ENCODE results near the gene SMIM34. TPM values are rescaled to one million over a fixed set of nuclear protein-coding genes. Genes with fewer than 3 reads are reported as not detected.
"Not testable (repeated sequence)": the region's sequence is repeated elsewhere in the genome, so short reads cannot be mapped to it uniquely, and the experiment has no call there.

Gene SMIM34
- total RNA-seq, 2 experiments from 2014 or later: not detected

DNA sequence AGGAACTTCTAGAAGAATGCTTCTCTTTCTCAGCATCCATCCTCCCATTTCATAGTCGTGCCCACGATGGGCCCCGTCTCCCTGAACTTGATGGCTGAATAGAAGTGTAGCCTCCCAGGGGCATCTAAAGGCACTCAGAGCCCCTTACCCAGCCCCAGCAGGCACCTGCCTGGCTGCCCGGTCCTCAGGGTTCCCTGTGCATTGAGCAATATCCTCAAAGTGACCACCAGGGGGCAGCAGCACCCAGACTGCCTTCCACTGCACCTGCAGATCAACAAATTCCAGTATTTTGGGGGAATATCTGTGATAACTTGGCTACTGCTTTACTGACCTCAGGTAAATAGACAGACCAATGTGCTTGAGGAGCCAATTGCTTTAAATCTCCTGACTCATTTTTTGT lies 19.7 kb upstream of the SMIM34 start:
- POLR2A ChIA-PET; H3K79me2 ChIP-seq (ENCODE audit: insufficient read depth, low read depth, low read length); H3K27ac ChIP-seq (ENCODE audit: low read depth, low read length, poor library complexity, severe bottlenecking); CTCF ChIA-PET (ENCODE audit: unreplicated experiment); H4K20me1 ChIP-seq (ENCODE audit: insufficient read depth, low read length); BruUV-seq (replicated peaks); DNase-seq (ENCODE audit: low spot score); H3K9me3 ChIP-seq (ENCODE audit: low read length); H3K4me2 ChIP-seq (ENCODE audit: low read length); intact Hi-C loops (cut with micrococcal nuclease; ENCODE audit: unreplicated experiment); H3K4me1 ChIP-seq (ENCODE audit: insufficient read depth, low read length, poor library complexity, severe bottlenecking); H2AFZ ChIP-seq (ENCODE audit: low read length); H3K9me2 ChIP-seq (ENCODE audit: insufficient read depth, low read length); H3K4me3 ChIP-seq (ENCODE audit: low read depth, low read length, poor library complexity, severe bottlenecking); H3K36me3 ChIP-seq (ENCODE audit: insufficient read depth, low read length): not testable (repeated sequence)

- intact Hi-C loops (cut with micrococcal nuclease; ENCODE audit: unreplicated experiment); H3K4me1 ChIP-seq (ENCODE audit: insufficient read depth, low read length, poor library complexity, severe bottlenecking); H2AFZ ChIP-seq (ENCODE audit: low read length); H3K4me3 ChIP-seq (ENCODE audit: low read depth, low read length, poor library complexity, severe bottlenecking); H3K79me2 ChIP-seq (ENCODE audit: insufficient read depth, low read depth, low read length); H3K9me3 ChIP-seq (ENCODE audit: low read length); H3K36me3 ChIP-seq (ENCODE audit: insufficient read depth, low read length); CTCF ChIA-PET (ENCODE audit: unreplicated experiment); H3K9me2 ChIP-seq (ENCODE audit: insufficient read depth, low read length); POLR2A ChIA-PET; BruUV-seq (replicated peaks); H3K27ac ChIP-seq (ENCODE audit: low read depth, low read length, poor library complexity, severe bottlenecking); H4K20me1 ChIP-seq (ENCODE audit: insufficient read depth, low read length); DNase-seq (ENCODE audit: low spot score); H3K4me2 ChIP-seq (ENCODE audit: low read length): not testable (repeated sequence)
Observed at GRCh38 chr21:34429710-34430109, 6.0 kb upstream of the SMIM34 start.

DNA sequence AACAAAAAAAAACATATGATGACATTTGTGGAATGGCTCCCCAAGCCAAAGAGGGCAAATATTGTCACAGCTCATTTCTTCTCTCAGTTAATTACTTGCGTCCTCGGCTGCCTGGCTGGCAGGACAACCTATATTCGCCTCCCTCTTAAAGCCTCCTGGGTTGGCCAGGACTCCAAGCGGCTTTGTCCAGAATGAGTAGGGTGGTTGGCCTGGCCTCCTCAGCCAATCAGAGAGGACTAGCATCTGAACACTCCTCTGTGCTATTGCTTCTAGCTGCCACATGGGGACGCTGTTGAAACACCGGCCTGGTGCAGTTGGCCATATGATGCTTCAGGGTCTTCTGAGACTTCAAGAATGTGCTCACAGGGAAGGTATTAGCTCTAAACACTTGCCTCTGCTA lies 4.7 kb upstream of the SMIM34 start:
- H4K20me1 ChIP-seq (ENCODE audit: insufficient read depth, low read length); intact Hi-C loops (cut with micrococcal nuclease; ENCODE audit: unreplicated experiment); H3K9me2 ChIP-seq (ENCODE audit: insufficient read depth, low read length); H3K4me2 ChIP-seq (ENCODE audit: low read length); H3K4me1 ChIP-seq (ENCODE audit: insufficient read depth, low read length, poor library complexity, severe bottlenecking); H3K79me2 ChIP-seq (ENCODE audit: insufficient read depth, low read depth, low read length); H2AFZ ChIP-seq (ENCODE audit: low read length); H3K36me3 ChIP-seq (ENCODE audit: insufficient read depth, low read length); POLR2A ChIA-PET; CTCF ChIA-PET (ENCODE audit: unreplicated experiment); H3K4me3 ChIP-seq (ENCODE audit: low read depth, low read length, poor library complexity, severe bottlenecking); BruUV-seq (replicated peaks); H3K9me3 ChIP-seq (ENCODE audit: low read length); DNase-seq (ENCODE audit: low spot score); H3K27ac ChIP-seq (ENCODE audit: low read depth, low read length, poor library complexity, severe bottlenecking): not testable (repeated sequence)

- H2AFZ ChIP-seq (ENCODE audit: low read length); DNase-seq (ENCODE audit: low spot score); H3K36me3 ChIP-seq (ENCODE audit: insufficient read depth, low read length); H3K27ac ChIP-seq (ENCODE audit: low read depth, low read length, poor library complexity, severe bottlenecking); H3K4me3 ChIP-seq (ENCODE audit: low read depth, low read length, poor library complexity, severe bottlenecking); CTCF ChIA-PET (ENCODE audit: unreplicated experiment); H3K4me2 ChIP-seq (ENCODE audit: low read length); H3K9me2 ChIP-seq (ENCODE audit: insufficient read depth, low read length); H3K4me1 ChIP-seq (ENCODE audit: insufficient read depth, low read length, poor library complexity, severe bottlenecking); H4K20me1 ChIP-seq (ENCODE audit: insufficient read depth, low read length); H3K9me3 ChIP-seq (ENCODE audit: low read length); POLR2A ChIA-PET; intact Hi-C loops (cut with micrococcal nuclease; ENCODE audit: unreplicated experiment); H3K79me2 ChIP-seq (ENCODE audit: insufficient read depth, low read depth, low read length); BruUV-seq (replicated peaks): not testable (repeated sequence)
Observed at GRCh38 chr21:34427339-34427738, 3.6 kb upstream of the SMIM34 start.

DNA sequence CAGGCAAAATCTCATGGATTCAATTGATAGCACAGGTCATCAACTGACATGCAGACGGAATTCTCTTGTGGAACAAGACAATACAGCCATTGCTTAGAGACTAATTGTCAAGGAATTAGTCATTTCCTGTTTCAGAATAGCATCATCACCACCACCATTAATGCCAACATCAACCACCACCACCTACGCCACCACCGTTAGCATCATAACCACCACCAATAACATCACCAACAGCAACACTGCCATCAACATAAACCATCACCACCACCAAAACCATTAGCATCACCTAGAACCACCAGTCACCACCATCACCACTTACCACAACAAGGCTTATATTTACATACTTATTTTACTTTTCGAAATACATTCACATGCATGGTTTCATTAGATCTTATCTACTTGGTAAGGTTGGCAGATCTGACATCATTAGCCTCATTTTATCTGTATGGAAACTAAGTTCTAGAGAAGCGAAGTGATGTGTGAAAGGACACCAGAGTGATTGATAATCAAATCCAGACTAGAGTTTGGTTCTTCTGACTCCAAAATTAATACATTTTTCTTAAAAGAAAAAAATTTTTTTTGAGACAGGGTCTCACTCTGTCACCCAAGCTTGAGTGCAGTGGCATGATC lies 6.2 kb downstream of the SMIM34 start:
- DNase-seq (ENCODE audit: low spot score); CTCF ChIA-PET (ENCODE audit: unreplicated experiment); H3K4me2 ChIP-seq (ENCODE audit: low read length); H3K9me3 ChIP-seq (ENCODE audit: low read length); H2AFZ ChIP-seq (ENCODE audit: low read length); BruUV-seq (replicated peaks); H4K20me1 ChIP-seq (ENCODE audit: insufficient read depth, low read length); H3K9me2 ChIP-seq (ENCODE audit: insufficient read depth, low read length); intact Hi-C loops (cut with micrococcal nuclease; ENCODE audit: unreplicated experiment); POLR2A ChIA-PET; H3K36me3 ChIP-seq (ENCODE audit: insufficient read depth, low read length); H3K27ac ChIP-seq (ENCODE audit: low read depth, low read length, poor library complexity, severe bottlenecking); H3K4me1 ChIP-seq (ENCODE audit: insufficient read depth, low read length, poor library complexity, severe bottlenecking); H3K79me2 ChIP-seq (ENCODE audit: insufficient read depth, low read depth, low read length); H3K4me3 ChIP-seq (ENCODE audit: low read depth, low read length, poor library complexity, severe bottlenecking): not testable (repeated sequence)

DNA sequence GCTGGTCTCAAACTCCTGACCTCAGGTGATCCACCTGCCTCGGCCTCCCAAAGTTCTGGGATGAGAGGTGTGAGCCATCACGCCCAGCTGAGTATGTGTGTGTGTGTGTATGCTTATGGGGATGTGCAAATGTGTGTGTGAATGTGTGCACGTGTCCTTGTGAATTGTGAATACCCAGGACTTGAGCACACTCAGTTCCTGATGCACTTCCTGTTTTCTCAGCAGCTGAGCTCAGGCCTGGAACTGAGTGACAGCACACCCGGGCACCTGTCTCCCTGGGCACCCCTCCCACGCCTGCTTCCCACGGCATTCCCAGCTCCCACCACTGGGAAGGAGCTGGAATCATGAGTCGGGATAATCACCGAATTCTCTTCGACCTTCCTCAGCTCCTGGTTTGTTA lies 16.5 kb downstream of the SMIM34 start:
- POLR2A ChIA-PET; H3K9me3 ChIP-seq (ENCODE audit: low read length); H4K20me1 ChIP-seq (ENCODE audit: insufficient read depth, low read length); H2AFZ ChIP-seq (ENCODE audit: low read length); H3K4me3 ChIP-seq (ENCODE audit: low read depth, low read length, poor library complexity, severe bottlenecking); H3K36me3 ChIP-seq (ENCODE audit: insufficient read depth, low read length); H3K9me2 ChIP-seq (ENCODE audit: insufficient read depth, low read length); BruUV-seq (replicated peaks); H3K79me2 ChIP-seq (ENCODE audit: insufficient read depth, low read depth, low read length); H3K4me1 ChIP-seq (ENCODE audit: insufficient read depth, low read length, poor library complexity, severe bottlenecking); H3K27ac ChIP-seq (ENCODE audit: low read depth, low read length, poor library complexity, severe bottlenecking); H3K4me2 ChIP-seq (ENCODE audit: low read length); intact Hi-C loops (cut with micrococcal nuclease; ENCODE audit: unreplicated experiment); CTCF ChIA-PET (ENCODE audit: unreplicated experiment); DNase-seq (ENCODE audit: low spot score): not testable (repeated sequence)

DNA sequence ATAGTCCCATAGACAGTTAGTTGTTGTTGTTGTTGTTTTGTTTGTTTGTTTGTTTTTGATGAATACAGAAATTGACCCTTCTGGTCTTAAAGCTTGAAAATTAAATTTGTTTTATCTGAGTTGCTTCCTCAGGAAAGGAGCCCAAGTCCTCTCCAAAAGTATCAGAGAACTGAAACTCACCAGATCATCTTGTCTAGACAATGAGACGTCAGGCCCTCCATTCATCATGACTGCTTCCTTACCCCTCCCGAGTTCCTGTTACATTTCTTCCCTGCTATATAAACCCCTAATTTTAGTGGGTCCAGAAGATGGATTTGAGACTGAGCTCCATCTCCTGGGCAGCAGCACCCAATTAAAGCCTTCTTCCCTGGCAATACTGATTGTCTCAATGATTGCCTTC lies 17.1 kb downstream of the SMIM34 start:
- H2AFZ ChIP-seq (ENCODE audit: low read length); H3K36me3 ChIP-seq (ENCODE audit: insufficient read depth, low read length); POLR2A ChIA-PET; BruUV-seq (replicated peaks); CTCF ChIA-PET (ENCODE audit: unreplicated experiment); H3K4me1 ChIP-seq (ENCODE audit: insufficient read depth, low read length, poor library complexity, severe bottlenecking); H3K4me2 ChIP-seq (ENCODE audit: low read length); H3K9me3 ChIP-seq (ENCODE audit: low read length); intact Hi-C loops (cut with micrococcal nuclease; ENCODE audit: unreplicated experiment); DNase-seq (ENCODE audit: low spot score); H4K20me1 ChIP-seq (ENCODE audit: insufficient read depth, low read length); H3K9me2 ChIP-seq (ENCODE audit: insufficient read depth, low read length); H3K4me3 ChIP-seq (ENCODE audit: low read depth, low read length, poor library complexity, severe bottlenecking); H3K27ac ChIP-seq (ENCODE audit: low read depth, low read length, poor library complexity, severe bottlenecking); H3K79me2 ChIP-seq (ENCODE audit: insufficient read depth, low read depth, low read length): not testable (repeated sequence)
